Hepatocyte (in vitro differentiated cells): ENCODE data around the gene ZNF223.

Experiments used
- EZH2 ChIP-seq: fragments of 200-600 bp; sonication (generic); IDR thresholded peaks from 2 replicates; pipeline ENCODE4 v1.6.1; 2016; ENCODE audit warnings: antibody characterized with exemption, mild to moderate bottlenecking, borderline replicate concordance
- TF ChIP-seq, protein P1 (sequence below): fragments of 200-600 bp; sonication (generic); IDR thresholded peaks from 2 replicates; pipeline ENCODE4 v1.5.1; 2016; ENCODE audit warnings: antibody characterized with exemption, mild to moderate bottlenecking; ENCODE audit not compliant: poor library complexity

DNA sequence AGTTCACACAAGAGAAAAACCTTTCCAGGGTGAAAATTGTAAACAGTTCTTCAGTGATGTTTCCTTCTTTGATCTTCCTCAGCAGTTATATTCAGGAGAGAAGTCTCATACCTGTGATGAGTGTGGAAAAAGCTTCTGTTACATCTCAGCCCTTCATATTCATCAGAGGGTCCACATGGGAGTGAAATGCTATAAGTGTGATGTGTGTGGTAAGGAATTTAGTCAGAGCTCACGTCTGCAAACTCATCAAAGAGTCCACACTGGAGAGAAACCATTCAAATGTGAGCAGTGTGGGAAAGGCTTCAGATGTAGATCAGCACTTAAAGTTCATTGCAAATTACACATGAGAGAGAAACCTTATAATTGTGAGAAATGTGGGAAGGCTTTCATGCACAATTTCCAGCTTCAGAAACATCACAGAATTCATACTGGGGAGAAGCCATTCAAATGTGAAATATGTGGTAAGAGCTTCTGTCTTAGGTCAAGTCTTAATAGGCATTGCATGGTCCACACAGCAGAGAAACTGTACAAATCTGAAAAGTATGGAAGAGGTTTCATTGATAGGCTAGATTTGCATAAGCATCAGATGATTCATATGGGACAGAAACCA lies 19.7 kb upstream of the ZNF223 start:
- TF ChIP-seq, protein P1, sequence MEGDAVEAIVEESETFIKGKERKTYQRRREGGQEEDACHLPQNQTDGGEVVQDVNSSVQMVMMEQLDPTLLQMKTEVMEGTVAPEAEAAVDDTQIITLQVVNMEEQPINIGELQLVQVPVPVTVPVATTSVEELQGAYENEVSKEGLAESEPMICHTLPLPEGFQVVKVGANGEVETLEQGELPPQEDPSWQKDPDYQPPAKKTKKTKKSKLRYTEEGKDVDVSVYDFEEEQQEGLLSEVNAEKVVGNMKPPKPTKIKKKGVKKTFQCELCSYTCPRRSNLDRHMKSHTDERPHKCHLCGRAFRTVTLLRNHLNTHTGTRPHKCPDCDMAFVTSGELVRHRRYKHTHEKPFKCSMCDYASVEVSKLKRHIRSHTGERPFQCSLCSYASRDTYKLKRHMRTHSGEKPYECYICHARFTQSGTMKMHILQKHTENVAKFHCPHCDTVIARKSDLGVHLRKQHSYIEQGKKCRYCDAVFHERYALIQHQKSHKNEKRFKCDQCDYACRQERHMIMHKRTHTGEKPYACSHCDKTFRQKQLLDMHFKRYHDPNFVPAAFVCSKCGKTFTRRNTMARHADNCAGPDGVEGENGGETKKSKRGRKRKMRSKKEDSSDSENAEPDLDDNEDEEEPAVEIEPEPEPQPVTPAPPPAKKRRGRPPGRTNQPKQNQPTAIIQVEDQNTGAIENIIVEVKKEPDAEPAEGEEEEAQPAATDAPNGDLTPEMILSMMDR, result no peak
- TF ChIP-seq EZH2, result no peak
